ENCODE data around the gene ASL.
A peak's percentile ranks its signal among the peaks of the same experiment; 100 is the strongest.
"Not testable (repeated sequence)": the region's sequence is repeated elsewhere in the genome, so short reads cannot be mapped to it uniquely, and the experiment has no call there.

Gene ASL

DNA sequence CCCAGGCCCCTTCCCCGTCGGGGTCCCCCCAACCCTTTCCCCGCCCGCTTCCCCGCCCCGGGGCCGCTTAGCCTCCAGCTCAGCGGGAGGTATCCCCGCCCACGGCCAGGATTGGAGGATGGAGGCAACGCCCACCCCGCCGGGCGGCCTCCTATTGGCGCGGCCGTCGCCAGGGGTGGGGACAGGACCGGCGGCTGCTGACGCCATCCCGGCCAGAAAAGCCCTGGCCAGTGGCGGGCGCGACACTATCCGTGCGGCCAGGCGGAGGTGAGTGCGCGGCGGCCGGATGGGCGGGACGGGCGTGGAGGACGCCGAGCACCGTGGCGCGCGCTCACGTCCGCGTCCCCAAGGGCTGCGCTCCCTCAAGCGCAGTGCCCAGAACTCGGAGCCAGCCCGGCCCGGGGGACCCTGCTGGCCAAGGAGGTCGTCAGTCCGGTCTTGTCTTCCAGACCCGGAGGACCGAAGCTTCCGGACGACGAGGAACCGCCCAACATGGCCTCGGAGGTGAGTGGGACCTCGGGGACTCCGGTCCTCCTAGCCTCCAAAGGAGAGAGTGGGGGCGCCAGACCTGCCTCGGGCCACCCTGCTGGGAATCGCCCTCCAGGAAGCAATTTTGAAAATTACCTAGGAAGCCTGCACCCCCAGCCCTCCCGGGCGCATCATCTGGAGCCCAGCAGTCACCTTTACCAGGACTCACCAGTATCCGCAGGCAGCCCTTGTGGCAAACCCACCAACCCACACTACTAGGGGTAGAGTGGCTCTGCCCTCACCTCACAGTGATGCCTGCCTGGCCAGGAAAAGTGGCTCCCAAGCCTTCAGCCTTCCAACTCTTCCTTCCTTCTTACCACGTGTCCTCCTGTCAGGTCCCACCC is at the start of gene ASL:
TSS of gene ASL (plus strand) at position 230 of the 872 bp plus-strand sequence. CDS start at position 493, 263 bp downstream.
- DNase-seq (ENCODE audit: low read depth) = peak; percentile 90

GRCh38 chr7:66028342-66028741 is 47.3 kb upstream of the ASL start:
- DNase-seq (ENCODE audit: low read depth) = not testable (repeated sequence)

DNA sequence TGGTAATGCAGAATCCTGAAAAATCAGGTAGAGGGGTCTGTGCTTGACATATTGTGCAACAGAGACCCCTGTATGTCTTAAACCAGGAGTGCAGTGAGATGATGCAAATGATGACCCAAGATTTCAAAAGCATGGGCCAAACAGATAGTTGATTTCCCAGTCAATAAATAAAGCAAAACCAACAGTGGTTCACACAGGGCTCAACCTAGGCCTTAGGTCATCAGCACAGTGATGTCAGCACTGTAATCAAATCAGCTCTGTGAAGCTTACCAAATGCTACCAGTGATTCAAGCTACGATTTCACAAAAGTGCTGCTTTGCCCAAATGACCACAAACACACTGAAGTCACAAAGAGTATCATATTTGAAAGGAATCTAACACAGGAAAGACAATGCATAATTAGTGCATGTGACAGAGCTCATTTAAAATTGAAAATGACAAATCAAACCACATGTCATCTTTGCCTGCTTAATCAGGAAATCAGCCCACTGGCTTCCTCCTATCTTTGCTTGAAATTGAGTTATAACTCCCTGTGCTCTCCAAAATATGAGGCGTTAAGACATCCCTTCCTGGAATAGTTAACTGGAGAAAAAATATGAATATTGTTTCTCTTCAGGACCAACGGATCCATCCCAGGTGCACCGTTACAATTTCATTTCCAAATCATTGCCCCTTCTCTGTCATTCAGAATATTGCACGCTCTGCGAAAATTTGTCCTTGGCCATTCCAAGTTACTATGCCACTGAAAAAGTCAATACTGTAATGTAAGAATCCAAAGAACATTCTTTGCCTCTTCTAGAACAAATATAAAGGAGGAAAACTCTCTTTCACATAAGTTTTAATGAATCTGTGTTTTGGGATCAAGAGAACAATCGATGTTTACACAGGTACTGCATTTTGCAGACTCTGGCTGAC is 41.9 kb upstream of the ASL start:
- DNase-seq (ENCODE audit: low read depth) = no peak

GRCh38 chr7:66034436-66035010 is 41.1 kb upstream of the ASL start:
- not testable (repeated sequence) for DNase-seq (ENCODE audit: low read depth)

GRCh38 chr7:66036382-66036781 is 39.2 kb upstream of the ASL start:
- DNase-seq (ENCODE audit: low read depth) = no peak

DNA sequence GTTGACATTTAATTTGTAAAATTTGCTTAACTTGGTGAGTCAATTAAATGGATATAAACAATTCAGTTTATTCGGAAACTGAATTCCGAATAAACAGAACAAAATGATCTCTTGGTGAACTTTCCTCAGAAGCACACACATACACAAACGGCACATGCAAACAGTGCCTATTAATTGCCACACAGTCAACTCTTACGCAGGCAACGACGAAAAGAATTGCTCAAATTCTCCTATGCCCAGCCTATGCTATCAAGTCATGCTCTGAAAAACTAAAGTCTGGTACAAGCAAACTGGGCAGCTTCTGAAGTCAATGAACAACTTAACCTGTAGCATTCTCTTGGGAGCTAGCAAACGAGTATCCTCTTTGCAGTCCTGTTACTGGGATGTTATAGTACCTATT is 38.8 kb upstream of the ASL start:
- no peak for DNase-seq (ENCODE audit: low read depth)

- no peak for DNase-seq (ENCODE audit: low read depth)
These were observed 36.4 kb upstream of the ASL start for GRCh38 chr7:66039094-66039670.

GRCh38 chr7:66043681-66044497 is 31.7 kb upstream of the ASL start:
- no peak for DNase-seq (ENCODE audit: low read depth)

- DNase-seq (ENCODE audit: low read depth) = not testable (repeated sequence)
These were observed 31.1 kb upstream of the ASL start for GRCh38 chr7:66044498-66044854.

- peak; percentile 96 for DNase-seq (ENCODE audit: low read depth)
These were observed 28.2 kb upstream of the ASL start for GRCh38 chr7:66047426-66047825.

DNA sequence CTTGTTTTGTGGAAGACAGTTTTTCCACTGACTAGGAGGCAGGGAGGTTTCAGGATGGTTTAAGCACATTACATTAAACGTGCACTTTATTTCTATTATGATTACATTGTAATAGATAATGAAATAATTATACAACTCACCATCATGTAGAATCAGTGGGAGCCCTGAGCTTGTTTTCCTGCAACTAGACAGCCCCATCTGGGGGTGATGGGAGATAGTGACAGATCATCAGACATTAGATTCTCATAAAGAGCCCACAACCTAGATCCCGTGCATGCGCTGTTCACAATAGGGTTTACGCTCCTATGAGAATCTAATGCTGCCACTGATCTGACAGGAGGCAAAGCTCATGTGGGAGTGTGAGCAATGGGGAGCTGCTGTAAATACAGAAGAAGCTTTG is 25.7 kb upstream of the ASL start:
- not testable (repeated sequence) for DNase-seq (ENCODE audit: low read depth)

- DNase-seq (ENCODE audit: low read depth) = no peak
These were observed 25.2 kb upstream of the ASL start for GRCh38 chr7:66050337-66050957.

DNA sequence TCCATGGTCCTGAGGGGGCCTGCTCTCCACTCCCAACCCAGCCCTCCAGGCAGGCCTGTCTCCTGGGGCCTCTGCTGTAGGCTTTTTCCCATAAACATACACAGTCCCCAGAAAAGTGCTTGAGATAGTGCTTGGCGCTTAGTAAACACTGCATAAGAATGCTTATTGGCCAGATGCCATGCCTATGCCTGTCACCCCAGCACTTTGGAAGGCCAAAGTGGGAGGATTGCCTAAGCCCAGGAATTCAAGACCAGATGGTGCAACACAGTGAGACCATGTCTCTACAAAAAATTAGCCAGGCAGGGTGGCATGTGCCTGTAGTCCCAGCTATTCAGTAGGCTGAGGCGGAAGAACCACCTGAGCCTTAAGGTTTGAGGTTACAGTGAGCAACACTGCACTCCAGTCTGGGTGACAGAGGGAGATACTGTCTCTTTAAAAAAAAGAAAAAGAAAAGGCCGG is 24.6 kb upstream of the ASL start:
- peak; percentile 94 for DNase-seq (ENCODE audit: low read depth)

- no peak for DNase-seq (ENCODE audit: low read depth)
These were observed 23.2 kb upstream of the ASL start for GRCh38 chr7:66052447-66052846.

GRCh38 chr7:66054063-66054462 is 21.6 kb upstream of the ASL start:
- DNase-seq (ENCODE audit: low read depth) = no peak

DNA sequence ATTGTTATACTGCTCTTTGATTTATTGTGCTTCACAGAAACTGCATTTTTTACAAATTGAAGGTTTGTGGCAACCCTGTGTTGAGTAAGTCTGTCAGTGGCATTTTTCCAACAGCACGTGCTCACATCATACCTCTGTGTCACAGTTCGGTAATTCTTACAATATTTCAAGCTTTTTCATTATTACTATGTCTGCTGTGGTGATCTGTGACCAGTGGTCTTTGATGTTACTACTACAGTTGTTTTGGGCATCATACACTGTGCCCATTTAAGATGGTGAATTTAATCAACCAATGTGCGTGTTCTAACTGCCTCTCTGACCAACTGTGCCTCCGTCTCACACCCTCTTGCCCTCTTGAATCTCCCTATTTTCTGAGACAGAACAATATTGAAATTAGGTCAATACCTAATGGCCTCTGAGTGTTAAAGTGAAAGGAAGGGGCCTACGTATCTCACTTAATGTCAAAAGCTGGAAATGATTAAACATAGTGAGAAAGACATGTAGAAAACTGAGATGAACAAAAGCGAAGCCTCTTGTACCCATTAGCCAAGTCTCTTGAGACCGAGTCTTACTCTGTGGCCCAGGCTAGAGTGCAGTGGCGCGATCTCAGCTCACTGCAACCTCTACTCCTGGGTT is 20.2 kb upstream of the ASL start:
- peak; percentile 72 for DNase-seq (ENCODE audit: low read depth)

- no peak for DNase-seq (ENCODE audit: low read depth)
These were observed 14.8 kb upstream of the ASL start for GRCh38 chr7:66060796-66061195.

DNA sequence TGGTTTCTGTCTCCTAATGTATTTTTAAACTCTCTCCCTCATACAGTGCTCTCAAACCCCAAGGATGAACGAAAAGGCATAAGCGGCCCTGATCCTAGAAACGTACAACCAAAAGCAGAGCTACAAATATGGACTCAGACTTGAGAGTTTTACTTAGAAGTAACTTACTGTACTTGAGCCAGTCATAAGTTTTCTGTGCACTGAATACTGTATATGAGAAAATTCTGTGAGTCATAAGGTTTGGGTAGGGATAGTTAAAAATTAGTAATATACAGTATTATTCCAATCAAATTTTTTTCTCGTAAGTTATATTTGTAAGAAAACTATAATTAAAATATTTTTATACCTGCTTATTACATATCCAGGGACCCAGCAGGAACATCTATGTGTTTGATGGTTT is 5.9 kb upstream of the ASL start:
- no peak for DNase-seq (ENCODE audit: low read depth)

GRCh38 chr7:66070222-66070621 is 5.4 kb upstream of the ASL start:
- DNase-seq (ENCODE audit: low read depth) = no peak

- DNase-seq (ENCODE audit: low read depth) = not testable (repeated sequence)
These were observed 3.4 kb upstream of the ASL start for GRCh38 chr7:66072208-66072607.
